HTERT RPE-1 (cell line): Measurements from ENCODE around the gene CEACAM21.

Experiments
- in situ Hi-C: fragments of 300-500 bp; cut with MboI; formaldehyde crosslinking; loops from 4 replicates; pipeline ENCODE4 v1.14.3; 2020; ENCODE audit warnings: low sequenced_read_pairs

The CEACAM21 gene

DNA sequence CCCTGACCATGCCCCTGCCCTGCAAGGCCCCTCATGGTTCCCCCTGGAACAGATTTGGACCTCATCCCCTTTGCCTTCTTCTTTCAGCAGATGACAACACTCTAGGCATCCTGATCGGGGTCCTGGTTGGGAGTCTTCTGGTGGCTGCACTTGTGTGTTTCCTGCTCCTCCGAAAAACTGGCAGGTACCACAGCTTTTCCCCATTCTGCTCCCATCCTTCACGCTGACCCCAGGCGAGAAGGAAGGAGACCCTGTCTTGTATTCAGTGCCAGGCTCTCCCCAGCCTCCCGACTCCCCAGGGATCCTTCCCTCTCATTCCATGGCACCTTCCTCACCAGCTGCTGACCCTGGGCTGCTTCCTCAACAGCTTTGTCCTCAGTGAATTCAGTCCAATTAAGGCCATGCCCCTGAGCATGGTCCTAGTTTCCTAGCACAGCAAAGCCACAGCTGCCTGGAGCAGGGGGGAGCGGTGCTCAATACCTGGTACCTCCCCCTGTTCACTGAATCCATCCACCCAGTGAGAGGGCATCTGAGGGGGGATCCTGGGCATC, 8.4 kb downstream of the CEACAM21 start:
- in situ Hi-C loops, result no loop called here

DNA sequence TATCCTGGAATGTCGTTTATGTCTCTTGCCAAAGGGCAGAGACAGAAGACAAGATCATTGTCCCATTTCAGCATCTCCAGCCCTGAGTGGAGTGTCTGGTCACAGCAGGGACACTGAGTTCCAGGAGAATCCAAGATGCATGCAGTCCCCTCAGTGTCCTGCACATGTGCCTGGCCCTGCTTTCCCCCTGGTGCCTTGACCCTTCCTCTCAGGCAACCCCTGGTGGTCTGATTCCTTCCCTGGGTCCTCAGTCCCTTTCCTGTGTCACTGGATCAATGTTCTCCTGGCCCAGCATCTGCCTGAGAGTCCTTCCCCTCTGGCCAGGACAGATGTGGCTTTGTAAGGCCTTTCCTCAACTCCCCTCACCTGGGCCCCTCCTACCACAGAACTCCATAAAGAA, 9.0 kb downstream of the CEACAM21 start:
- in situ Hi-C loops, result no loop called here

DNA sequence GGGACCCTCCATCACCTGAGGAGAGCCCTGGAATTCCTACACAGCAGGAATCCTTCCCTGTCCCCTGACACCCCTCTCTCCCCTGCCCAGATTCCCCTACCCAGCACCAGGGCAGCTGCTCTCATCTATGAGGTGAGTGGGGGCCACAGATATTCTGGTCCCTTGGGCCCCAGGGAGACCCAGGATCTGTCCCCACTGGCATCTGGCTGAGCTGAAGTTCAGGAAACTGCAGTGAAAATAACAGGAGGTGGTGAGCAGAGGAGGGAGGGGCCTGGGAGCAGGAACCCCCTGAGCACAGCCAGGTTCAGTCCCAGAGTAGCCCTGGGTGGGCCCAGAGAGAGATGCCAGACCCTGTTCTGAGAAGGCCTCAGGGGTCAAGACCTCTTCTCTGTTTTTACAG, 10.1 kb downstream of the CEACAM21 start:
- in situ Hi-C loops, result no loop called here

DNA sequence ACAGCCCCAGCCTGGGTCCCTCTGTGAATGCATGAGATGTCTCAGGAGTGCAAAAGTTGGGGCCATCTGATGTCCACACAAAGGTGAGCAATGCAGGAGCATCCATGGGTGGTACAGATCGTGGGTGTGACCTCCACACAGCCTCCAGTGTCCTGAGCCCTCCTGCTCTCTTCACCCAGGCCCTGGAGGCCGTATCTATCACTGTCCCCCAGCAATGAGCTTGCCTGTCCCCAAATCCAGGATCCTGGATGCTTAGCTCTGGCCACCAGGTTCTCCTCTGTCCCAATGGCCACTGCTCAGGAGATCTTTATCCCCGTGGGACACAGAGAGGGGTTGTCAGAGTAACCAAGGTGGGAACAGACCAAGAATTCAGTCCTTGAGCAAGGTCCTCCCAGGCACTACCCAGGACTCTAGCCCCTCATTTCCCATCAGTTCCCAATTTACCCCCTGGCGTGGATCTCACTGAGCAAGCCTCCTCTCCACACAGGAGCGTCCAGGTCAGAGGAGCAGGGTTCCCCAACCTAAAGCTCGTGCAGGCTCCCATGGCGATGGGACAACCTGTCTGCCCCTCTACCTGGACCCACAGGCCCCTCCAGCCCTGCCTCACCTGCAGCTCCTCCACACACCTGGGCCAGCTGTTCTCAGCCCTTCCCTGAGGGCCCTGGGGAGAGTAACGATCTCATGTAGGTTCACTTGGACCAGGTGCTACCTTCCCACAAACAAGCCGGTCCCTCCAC, 11.3 kb downstream of the CEACAM21 start:
- in situ Hi-C loops, result no loop called here

DNA sequence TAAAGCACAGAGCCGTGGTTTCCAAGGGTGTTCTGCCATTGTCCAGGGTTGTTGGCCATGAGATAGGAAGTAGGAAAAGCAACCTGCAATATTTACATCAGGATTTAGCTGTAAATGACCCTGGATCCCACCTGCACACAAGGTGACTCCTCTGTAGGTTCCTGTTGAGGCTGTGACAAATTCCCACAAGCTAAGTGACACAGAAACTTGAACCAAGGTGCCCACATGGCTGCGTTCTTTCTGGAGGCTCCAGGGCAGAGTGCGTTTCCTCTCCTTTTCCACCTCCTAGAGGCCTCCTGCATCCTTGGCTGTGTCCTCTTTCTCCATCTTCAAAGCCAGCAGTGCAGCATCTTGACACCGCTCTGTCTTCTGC, 11.9 kb downstream of the CEACAM21 start:
- in situ Hi-C loops, result no loop called here

DNA sequence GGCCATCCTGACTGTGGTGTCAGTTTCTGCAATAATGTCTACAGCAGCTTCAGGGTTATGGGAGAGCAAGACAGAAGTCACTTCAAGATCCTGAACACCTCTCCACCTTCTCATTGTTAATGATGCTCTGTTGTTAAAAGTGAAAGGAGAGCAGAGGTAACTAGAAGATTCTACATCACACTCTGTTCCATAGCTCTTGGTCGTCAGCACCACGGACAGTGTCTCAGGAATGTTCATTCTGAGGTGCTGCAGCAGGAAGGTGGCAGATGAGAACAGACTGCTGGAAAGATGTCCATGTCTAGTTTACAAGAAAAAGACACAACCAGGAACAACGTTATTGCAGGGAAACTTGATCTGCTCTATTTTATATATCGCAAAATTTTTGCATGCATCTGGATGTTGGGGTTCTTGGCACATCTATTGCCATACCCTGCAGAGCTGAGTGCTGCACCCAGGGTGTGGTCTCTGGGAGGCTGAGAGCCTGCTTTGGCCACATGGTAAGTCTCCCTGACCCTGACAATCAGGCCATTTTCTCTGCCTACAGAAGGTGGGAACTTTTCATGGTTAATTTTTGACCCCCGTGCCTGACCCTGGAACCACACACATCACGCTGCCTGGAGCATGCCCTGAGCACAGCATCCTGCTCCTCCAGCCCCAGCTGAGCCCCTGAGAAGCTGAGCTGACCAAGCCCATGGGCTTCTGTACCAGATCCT, 12.7 kb downstream of the CEACAM21 start:
- in situ Hi-C loops, result no loop called here

DNA sequence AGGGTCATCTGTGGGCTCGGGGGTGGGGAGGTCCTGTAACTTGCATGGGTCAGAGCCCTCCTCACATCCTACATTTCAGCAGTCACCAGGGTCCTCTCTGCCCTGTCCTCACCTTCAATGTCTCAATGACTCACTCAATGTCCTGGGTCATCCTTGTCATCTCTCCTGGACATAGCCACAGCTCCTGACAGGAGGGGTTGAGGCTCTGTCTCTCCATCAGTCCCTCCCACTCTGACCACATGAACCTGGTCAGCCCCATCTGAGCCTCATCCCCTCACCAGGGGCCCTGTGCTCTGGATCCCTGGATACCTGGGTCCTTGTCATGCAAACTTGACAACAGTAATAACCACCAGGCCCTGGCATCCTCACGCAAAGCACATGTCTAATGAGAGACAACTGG, 13.4 kb downstream of the CEACAM21 start:
- in situ Hi-C loops, result no loop called here

DNA sequence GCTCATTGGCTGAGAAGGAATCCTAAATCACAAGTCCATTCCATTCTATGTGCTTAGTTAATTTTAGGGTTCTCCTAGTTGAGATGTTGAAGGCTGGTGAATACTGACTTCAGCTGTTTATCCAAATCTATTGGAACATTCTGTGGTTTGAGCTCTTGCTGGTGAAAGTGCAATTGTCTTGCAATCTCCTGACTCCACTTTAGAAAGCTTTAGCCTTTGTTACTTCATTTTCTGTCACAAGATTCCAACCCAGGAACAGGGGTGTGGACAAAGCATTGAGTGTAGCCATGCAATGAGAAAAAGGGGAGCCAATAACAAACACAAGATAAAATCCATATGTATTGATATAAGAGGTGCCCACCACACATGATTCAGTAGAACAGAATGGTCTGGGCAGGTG, 15.0 kb downstream of the CEACAM21 start:
- in situ Hi-C loops, result no loop called here

DNA sequence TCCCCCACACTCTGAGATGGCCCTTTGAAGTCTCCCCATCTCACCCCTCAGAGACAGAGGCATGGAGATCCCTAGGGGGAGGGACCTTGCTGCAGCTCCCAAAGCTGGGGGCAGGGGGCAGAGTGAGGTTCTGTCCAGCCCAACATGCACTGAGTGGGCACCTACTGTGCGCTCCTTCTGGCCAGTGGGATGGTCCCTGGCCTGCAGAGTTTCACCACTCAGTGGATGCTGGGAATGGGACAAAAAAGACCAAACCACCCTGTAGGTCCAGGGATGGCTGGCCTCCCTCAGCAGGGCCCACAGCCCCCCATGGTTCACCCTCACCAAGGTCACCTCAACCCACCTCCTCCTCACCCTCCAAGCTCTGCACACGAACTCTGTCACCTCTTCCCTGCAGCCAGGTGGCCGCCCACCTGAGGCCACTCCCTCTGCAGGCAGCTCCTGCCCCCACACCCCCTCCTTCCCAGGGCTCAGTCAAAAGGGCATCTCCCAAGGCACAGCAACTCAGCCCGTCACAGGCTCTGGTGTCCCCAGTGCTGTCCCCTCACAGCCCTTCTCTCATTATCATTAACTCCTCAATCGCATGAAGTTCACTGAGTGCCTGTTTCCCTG, 16.1 kb downstream of the CEACAM21 start:
- in situ Hi-C loops, result no loop called here

DNA sequence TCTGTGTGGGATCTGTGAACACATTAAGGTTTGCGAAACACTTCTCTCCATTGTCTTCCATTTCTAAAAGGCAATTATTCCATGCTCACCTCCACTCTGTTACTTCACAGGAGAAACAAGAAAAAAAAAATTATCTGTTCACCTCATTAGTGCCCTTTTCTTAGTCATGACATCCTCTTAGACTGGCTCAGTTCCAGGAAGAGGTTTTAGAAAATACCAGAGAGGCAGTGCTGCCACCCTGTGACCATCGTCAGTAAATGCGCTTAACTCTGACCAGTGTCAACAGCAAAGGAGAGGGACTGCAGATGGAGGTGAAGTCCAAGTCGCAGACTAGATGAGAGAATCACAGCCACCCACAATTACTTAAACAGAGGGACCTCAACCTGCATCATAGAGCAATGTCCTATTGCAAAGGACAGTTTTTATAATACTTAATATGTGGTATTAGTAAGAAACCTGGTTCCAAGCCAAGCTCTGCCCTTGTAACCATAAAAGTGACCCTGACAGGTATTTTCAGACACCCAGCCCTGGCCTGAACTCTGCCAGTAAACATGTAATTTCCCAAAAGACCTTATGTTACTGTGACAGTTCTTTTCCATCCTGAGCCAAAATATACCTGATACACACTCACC, 19.4 kb downstream of the CEACAM21 start:
- in situ Hi-C loops, result no loop called here

DNA sequence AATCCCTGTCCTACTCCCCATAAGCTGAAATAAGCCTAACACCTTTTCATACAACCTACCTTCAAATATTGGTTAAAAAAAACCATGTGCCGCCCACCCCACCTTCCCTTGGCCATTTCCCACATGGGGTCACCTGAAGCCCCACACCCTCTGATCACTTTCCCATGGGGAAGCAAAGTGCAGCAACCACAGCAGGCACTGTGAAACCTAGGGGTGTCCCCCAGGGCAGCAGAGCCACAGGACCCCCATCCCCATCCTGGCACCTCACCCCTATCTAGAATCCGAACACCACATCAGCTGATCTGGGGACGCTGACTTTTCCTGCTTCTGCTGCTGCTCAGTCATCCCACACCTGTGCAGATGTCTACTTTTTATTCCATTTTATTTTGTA, 19.9 kb downstream of the CEACAM21 start:
- in situ Hi-C loops, result no loop called here

DNA sequence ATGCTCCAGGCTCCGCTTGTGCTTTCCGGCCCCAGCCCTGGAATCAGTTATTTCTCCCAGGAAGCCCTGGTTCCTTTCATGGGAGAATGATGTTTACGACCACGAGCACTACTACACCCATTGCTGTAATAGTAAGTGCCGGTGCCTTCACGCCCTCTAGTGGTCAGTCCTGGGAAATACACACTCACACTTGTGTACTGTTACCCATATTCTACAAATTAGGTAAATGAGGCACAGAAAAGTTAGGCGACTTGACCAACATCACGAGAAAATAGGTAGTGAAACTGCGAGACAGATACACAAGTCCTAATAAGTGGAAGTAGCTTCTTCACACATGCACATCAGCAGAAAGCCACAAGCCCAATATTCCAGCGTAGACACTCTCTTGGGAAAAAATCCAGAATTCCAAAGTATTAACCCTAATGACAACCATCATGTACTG, 21.7 kb downstream of the CEACAM21 start:
- in situ Hi-C loops, result no loop called here

DNA sequence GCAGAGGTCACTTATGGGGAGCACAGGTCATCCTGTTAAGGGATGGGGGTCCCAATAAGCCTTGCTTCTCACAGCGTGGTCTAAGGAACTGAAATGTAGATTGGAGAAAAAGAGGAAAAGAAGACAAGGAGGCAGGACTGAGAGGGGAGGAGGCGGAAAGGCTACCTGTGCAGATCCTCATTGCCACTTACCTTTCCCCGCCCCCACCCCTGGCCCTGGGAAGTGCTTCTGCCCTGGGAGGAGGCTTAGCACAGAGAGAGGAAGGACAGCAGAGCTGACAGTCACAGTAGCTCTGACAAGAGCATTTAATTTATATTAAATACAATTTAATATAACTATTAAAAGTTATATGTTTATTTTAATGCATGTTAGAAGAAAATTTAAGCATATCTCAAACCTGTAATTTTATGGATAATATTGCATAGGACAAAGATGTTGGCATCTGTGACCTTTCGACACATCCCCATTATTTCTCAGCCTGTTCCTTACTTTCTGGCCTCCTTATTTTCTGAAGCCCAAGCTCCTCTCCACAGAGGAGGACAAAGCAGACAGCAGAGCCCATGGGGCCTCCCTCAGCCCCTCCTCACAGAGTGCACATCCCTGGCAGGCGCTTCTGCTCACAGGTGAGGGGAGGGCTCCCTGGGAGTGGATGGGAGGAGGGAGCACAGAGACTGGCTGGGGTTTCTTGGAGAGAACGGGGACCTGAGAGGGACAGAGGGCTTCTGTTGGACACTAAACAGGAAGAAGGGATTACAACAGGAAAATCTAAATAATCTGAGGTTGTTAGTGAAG, 23.4 kb downstream of the CEACAM21 start:
- in situ Hi-C loops, result no loop called here

DNA sequence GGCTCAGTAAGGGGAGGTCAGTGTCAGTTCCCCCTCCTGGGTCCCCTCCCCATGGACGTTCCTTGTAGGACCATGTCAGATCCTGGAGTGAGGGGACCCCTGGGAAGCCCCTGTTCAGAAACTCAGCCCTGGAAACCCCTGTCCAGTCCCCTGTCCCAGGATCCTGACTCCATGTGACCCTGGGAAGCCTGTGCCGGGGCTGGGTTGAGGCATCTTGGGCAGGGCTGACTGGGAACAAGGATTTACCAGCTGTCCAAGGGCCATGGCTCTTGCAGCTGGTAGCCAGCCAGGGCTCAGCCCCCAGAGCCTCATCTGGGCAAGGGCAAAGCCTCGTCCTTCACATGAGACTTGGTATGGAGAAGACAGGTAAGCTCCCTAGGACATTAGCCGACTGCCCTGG, 25.8 kb downstream of the CEACAM21 start:
- in situ Hi-C loops, result no loop called here

DNA sequence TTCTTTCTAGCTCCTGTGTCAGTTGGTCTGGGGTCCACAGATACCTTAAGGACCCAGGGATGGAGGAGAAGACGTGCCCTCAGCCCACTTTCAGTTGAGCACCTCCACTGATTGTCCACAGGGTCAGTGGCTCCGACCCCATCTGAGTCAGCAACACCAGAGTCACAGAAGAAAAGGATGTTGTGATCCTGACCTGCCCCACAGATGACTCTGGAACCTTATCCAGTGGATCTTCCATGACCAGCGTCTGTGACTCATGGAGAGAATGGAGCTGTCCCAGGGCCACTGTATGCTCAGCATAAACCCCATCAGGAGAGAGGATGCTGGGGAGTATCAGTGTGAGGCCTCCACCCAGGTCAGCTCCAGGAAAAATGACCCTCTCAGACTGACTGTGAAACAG, 28.9 kb downstream of the CEACAM21 start:
- in situ Hi-C loops, result no loop called here

DNA sequence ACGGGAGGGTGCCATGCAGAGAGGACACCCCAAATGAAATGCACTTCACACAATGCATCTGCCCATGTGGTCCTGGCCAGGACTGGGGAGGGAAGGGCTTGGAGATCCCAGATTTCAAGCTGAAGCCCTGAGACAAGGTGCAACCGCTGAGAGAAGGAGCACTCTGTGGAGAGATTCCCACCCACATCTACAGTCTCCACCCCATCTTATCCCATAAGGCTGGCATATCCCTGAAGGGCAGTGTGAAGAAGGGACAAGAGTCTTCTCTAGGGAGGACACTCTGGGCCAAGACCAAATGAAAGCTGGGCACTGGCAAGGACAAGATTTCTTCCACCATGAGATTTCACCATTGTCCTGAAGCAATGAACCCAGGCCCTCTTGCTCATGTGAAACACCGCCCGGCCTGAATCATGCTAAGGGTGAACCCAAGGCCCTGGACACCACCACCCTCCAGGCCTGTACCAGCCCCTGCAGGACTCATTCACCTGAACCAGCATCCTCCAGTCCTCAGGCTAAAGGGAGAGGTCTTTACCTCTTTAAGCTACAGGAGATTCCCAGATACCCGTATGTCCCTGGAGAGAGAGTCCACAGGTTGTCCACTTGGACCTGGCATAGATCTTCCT, 30.4 kb downstream of the CEACAM21 start:
- in situ Hi-C loops, result no loop called here

DNA sequence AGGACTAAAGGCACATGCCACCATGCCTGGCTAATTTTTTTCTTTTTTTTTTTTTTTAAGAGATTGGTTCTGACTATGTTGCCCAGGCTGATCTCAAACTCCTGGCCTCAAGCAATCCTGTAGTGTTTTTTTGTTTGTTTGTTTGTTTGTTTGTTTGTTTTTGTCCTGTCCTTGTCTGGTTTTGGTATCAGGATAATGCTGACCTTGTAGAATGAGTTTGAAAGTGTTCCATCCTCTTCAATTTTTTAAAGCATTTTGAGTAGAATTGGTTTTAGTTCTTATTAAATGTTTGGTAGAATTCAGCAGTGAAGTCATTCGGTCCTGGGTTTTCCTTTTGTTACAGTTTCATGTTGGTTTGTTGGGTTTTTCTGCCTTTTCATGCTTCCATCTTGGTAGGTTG, 31.7 kb downstream of the CEACAM21 start:
- in situ Hi-C loops, result no loop called here

DNA sequence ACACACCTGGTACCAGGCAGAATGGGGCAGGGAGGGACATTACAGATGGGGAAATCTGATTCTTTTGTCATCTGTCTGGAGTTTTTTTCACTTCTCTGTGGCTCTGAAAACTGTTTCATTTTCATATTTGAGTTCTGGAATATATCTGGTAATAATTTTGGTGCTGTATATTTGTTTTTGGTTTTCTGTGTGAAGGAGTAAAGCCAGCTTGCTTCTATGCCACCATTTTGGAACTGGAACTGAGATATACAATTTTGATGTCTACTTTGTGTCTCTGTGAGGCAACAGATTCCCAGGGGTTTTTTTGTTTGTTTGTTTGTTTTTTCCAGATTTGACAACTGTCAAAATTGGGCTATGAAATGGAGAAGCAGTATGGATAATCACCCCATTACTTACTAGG, 34.8 kb downstream of the CEACAM21 start:
- in situ Hi-C loops, result no loop called here

DNA sequence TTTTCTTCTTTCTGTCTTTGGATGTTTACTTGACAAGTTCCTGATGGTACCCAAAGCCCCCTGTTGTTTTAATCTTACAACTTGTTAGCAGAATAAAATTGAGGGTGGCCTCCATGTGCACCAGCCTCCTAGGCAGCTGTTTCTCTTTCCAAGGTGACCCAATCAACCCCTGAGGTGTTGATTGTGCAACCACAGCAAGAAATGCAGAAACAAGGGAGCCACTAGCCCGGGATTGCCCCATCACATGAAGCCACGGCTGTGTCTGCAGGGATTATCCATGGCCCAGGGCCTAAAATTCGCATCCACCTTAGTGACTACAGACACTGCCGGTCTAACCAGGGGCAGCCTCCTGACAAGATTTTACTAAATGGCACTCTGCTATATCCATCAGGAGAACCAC, 36.5 kb downstream of the CEACAM21 start:
- in situ Hi-C loops, result no loop called here

DNA sequence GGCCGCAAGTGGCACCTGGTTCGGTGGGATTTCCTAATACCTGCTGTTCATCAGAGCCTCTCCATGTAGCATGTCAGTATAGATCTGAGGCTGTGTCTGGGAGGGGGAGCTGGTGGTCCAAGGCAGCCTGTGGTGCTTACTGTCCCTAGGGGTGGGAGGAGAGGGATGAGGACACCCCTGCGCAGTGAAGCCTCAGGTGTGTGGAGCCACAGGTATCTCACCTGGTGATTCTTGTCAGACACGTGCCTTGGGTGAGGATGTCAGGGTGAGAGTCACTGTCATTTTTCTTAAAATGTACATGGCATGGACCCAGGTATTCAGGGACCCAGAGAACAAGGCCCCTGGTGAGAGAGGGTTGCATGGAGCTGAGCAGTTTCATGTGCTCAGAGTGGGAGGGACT, 39.2 kb downstream of the CEACAM21 start:
- in situ Hi-C loops, result no loop called here
